Esophagus muscularis mucosa (tissue), 4 donors: ENCODE data around the gene MARCHF11.

Source experiments
- CTCF ChIP-seq, 3 experiments: fragments of 200-600 bp in 2 of 3; fragments of 450-650 bp in 1 of 3; sonication (generic) in 2 of 3; IDR thresholded peaks; one replicate each; pipeline ENCODE4 v1.5.1; 2017 to 2019; ENCODE audit warnings: antibody characterized with exemption in 3 of 3, mild to moderate bottlenecking in 2 of 3, moderate library complexity in 1 of 3
- EP300 ChIP-seq: sonication (generic); formaldehyde crosslinking; IDR thresholded peaks from one replicate; pipeline ENCODE4 v1.6.1; 2017; ENCODE audit warnings: antibody characterized with exemption
- POLR2A ChIP-seq: fragments of 450-650 bp; IDR thresholded peaks from one replicate; pipeline ENCODE4 v1.6.1; 2017; ENCODE audit warnings: antibody characterized with exemption, moderate library complexity, mild to moderate bottlenecking, low read depth

- no peak for TF ChIP-seq CTCF (IDR thresholded peaks at IDR 0.05)
- TF ChIP-seq EP300: no peak
- no peak for TF ChIP-seq POLR2A
These were observed 39.2 kb downstream of the MARCHF11 start for GRCh38 chr5:16140417-16140816.
